Panc1 (cell line): ENCODE measurements around the gene STX3. TPM values are rescaled to one million over a fixed set of nuclear protein-coding genes. Genes with fewer than 3 reads are reported as not detected.

ENCODE experiments used
- ATAC-seq: fragments of 200-7000 bp; cut with Tn5 transposase; 2 replicates; pipeline ENCODE4 v1.9.1; 2020; ENCODE audit warnings: mild to moderate bottlenecking, moderate library complexity
- BruUV-seq: library from RNA; stranded (reverse); fragments of 400-500 nt; replicated peaks from 2 replicates; lab custom pipeline; 2021; lab: Mats Ljungman, UMichigan
- CTCF ChIA-PET: fragments of 300-600 bp; sonication (Branson Sonifier 250); formaldehyde crosslinking; loops from one replicate; lab custom pipeline; 2022; ENCODE audit warnings: antibody characterized with exemption; lab: Charles Lee
- POLR2A ChIA-PET: fragments of 300-600 bp; sonication (Branson Sonifier 250); formaldehyde crosslinking; loops from one replicate; lab custom pipeline; 2022; ENCODE audit warnings: antibody characterized with exemption; lab: Charles Lee
- DNase-seq: peaks from one replicate; pipeline ENCODE4 v3.0.0-alpha.2; 2010; ENCODE audit warnings: low read depth, low spot score
- H3K27ac ChIP-seq: 2 replicates; pipeline ENCODE4 v1.5.1; 2011; ENCODE audit warnings: mild to moderate bottlenecking, low read length, inconsistent platforms
- H3K27me3 ChIP-seq: fragments of 200-500 bp; sonication (Bioruptor generic); 2 replicates; pipeline ENCODE4 v1.6.0; 2014; ENCODE audit warnings: low read length, inconsistent platforms; ENCODE audit not compliant: control insufficient read depth, insufficient read depth
- H3K36me3 ChIP-seq: fragments of 200-500 bp; sonication (Bioruptor generic); 2 replicates; pipeline ENCODE4 v1.5.1; 2014; ENCODE audit warnings: inconsistent platforms, mild to moderate bottlenecking, low read length, moderate library complexity; ENCODE audit not compliant: control insufficient read depth, insufficient read depth
- H3K4me1 ChIP-seq: 2 replicates; pipeline ENCODE4 v1.5.1; 2011; ENCODE audit warnings: inconsistent platforms, mild to moderate bottlenecking, low read length, moderate library complexity; ENCODE audit not compliant: control insufficient read depth, insufficient read depth
- H3K4me3 ChIP-seq, 2 experiments: 2 replicates each; pipeline ENCODE4 v1.5.1; 2011 to 2012; ENCODE audit warnings: low read depth in 2 of 2, low read length in 2 of 2, mild to moderate bottlenecking in 2 of 2, inconsistent platforms in 1 of 2, moderate library complexity in 1 of 2
- H3K9me3 ChIP-seq: fragments of 200-500 bp; sonication (Bioruptor generic); 2 replicates; pipeline ENCODE4 v1.5.1; 2014; ENCODE audit warnings: low read depth, mild to moderate bottlenecking, inconsistent platforms, low read length, moderate library complexity; ENCODE audit not compliant: control insufficient read depth, insufficient read depth
- POLR2AphosphoS5 ChIP-seq: IDR thresholded peaks from 2 replicates; pipeline ENCODE4 v1.6.1; 2012; ENCODE audit warnings: mild to moderate bottlenecking, low read depth, low read length, moderate library complexity
- SIN3A ChIP-seq: IDR thresholded peaks from 2 replicates; pipeline ENCODE4 v1.6.1; 2012; ENCODE audit warnings: low read depth, mild to moderate bottlenecking, low read length, moderate library complexity, borderline replicate concordance; ENCODE audit not compliant: insufficient read depth
- TCF7L2 ChIP-seq: IDR thresholded peaks from 2 replicates; pipeline ENCODE4 v1.6.1; 2011; ENCODE audit warnings: mild to moderate bottlenecking, low read depth, low read length, inconsistent platforms
- in situ Hi-C: cut with HindIII; loops from 2 replicates; pipeline ENCODE4 v1.10.0; 2016; ENCODE audit warnings: low sequenced_read_pairs, low pct_unique_long_range_greater_than_20kb
- intact Hi-C: fragments of 100-400 bp; cut with micrococcal nuclease; formaldehyde crosslinking; loops from one replicate; pipeline ENCODE4 v1.10.0; 2022; ENCODE audit not compliant: unreplicated experiment
- total RNA-seq: library from RNA; stranded (reverse); gene quantifications from one replicate; pipeline ENCODE4 v1.2.1, GENCODE V29; 2021; ENCODE audit not compliant: unreplicated experiment
- TF ChIP-seq, protein P1 (sequence below), 2 experiments: IDR thresholded peaks; 2 replicates each; pipeline ENCODE4 v1.6.1; 2011 to 2012; ENCODE audit warnings: low read depth in 2 of 2, control low read depth in 1 of 2, low read length in 1 of 2, mild to moderate bottlenecking in 1 of 2, moderate library complexity in 1 of 2; ENCODE audit not compliant: insufficient read depth in 1 of 2
- TF ChIP-seq, protein P2 (sequence below): fragments of 450-650 bp; IDR thresholded peaks from 2 replicates; pipeline ENCODE4 v1.5.1; 2017; ENCODE audit warnings: mild to moderate bottlenecking

STX3 gene
- total RNA-seq, 1 experiment from 2014 or later = 34.8 TPM

DNA sequence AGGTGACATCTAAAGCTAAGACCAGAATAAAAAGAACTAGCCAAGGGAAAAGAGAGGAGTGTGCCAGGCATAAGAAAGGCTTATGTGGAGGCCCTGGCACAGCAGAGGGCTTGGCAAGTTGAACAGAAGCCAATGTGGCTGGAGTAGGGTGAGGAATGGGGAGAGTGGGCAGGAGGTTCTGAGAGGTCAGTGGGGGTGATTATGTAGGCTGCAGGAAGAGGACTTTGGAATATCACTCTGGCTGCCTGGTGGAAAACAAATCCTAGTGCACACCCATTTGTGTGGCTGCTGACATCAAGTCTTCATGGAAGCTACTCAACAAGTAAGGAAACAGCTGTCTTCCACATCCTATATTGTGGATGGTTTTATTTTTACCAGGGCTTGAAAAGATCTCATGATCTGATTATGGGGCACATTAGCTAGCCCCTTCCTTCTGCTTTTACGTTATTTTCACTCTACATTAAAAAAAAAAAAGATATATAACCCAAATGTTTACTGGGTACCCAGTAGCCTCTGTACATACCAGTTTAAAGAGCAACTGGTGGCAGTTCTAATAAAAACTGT lies 52.0 kb downstream of the STX3 start:
- BruUV-seq = no TSS peak
- ATAC-seq = no peak
- ChIA-PET POLR2A (interaction anchor here (0.6 kb wide), 1 partner anchor 8 kb away, joined by 7 read pairs; no protein-coding TSS in a partner anchor), CTCF (interaction anchor here (0.7 kb wide), 1 partner anchor 1081 kb away, joined by 3 read pairs; no protein-coding TSS in a partner anchor)
- in situ Hi-C loops (no loop called here), intact Hi-C loops (loop anchor here (10.0 kb wide), 1 partner anchor 142 kb away; the partner anchor contains the start of gene PATL1)
- Histone ChIP-seq H3K4me3 (no peak overlapping the region), H3K9me3 (no peaks in the 10 kb centered on the region; the same call in 1 of the 2 replicates), H3K27me3 (no peaks in the 10 kb centered on the region), H3K36me3 (peaks cover 16% of the 10 kb centered on the region), H3K4me1 (peaks cover 5% of the 10 kb centered on the region; the same call in 1 of the 2 replicates), H3K27ac (no peak overlapping the region)
- no peak for DNase-seq
- TF ChIP-seq, protein P1, sequence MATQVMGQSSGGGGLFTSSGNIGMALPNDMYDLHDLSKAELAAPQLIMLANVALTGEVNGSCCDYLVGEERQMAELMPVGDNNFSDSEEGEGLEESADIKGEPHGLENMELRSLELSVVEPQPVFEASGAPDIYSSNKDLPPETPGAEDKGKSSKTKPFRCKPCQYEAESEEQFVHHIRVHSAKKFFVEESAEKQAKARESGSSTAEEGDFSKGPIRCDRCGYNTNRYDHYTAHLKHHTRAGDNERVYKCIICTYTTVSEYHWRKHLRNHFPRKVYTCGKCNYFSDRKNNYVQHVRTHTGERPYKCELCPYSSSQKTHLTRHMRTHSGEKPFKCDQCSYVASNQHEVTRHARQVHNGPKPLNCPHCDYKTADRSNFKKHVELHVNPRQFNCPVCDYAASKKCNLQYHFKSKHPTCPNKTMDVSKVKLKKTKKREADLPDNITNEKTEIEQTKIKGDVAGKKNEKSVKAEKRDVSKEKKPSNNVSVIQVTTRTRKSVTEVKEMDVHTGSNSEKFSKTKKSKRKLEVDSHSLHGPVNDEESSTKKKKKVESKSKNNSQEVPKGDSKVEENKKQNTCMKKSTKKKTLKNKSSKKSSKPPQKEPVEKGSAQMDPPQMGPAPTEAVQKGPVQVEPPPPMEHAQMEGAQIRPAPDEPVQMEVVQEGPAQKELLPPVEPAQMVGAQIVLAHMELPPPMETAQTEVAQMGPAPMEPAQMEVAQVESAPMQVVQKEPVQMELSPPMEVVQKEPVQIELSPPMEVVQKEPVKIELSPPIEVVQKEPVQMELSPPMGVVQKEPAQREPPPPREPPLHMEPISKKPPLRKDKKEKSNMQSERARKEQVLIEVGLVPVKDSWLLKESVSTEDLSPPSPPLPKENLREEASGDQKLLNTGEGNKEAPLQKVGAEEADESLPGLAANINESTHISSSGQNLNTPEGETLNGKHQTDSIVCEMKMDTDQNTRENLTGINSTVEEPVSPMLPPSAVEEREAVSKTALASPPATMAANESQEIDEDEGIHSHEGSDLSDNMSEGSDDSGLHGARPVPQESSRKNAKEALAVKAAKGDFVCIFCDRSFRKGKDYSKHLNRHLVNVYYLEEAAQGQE (IDR thresholded peaks at IDR 0.05; ENCODE audit: insufficient read depth in 1 of 2, low read depth in 2 of 2, low read length in 1 of 2) = no peak
- TF ChIP-seq SIN3A (no peak), TCF7L2 (no peak), POLR2AphosphoS5 (no peak)
- TF ChIP-seq, protein P2, sequence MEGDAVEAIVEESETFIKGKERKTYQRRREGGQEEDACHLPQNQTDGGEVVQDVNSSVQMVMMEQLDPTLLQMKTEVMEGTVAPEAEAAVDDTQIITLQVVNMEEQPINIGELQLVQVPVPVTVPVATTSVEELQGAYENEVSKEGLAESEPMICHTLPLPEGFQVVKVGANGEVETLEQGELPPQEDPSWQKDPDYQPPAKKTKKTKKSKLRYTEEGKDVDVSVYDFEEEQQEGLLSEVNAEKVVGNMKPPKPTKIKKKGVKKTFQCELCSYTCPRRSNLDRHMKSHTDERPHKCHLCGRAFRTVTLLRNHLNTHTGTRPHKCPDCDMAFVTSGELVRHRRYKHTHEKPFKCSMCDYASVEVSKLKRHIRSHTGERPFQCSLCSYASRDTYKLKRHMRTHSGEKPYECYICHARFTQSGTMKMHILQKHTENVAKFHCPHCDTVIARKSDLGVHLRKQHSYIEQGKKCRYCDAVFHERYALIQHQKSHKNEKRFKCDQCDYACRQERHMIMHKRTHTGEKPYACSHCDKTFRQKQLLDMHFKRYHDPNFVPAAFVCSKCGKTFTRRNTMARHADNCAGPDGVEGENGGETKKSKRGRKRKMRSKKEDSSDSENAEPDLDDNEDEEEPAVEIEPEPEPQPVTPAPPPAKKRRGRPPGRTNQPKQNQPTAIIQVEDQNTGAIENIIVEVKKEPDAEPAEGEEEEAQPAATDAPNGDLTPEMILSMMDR = no peak

DNA sequence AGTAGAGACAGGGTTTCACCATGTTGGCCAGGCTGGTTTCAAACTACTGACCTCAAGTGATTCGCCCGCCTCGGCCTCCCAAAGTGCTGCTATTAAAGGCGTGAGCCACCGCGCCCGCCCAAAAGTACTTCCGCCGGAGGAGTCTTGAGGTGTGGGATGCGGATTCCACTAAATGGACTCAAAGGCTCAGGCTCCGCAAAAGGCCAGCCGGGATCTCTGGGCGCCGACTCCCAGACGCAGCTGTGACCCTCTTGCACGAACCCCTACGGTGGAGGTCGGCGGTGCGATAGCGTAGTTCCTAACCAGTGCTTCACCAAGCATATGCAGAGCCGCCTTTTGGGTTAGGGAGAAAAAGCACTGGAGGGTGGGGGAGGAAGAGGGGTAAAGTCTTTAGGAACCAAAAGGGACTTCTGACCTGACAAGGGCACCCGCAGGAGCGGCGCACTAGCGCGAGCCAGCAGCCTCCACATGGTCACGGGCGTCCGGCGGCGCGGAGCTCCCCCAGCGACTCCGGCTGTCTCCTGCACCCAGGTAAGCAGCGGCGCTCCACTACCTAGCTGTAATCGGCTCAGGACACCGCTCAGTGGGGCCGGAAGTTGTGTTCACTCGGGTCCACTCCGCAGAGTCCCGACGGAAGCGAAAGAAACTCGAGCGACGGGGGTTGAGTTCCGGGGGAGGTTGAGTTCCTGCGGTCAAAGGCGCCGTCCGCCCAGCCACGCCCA lies 55.2 kb downstream of the STX3 start, which contains the start of gene MRPL16:
Gene MRPL16, minus strand, starts transcription at position 590 of the 722 bp plus-strand sequence. Its CDS starts 120 bp downstream, at position 470.
- H3K9me3 ChIP-seq = no peaks in the 10 kb centered on the region; the same call in 1 of the 2 replicates
- intact Hi-C loops (no loop called here), in situ Hi-C loops (no loop called here)
- DNase-seq = peak; percentile 61
- peak within 1 kb of the TSS; percentile 89 to 96 for H3K4me3 ChIP-seq
- CTCF ChIA-PET = interaction anchor here (0.9 kb wide), 1 partner anchor 54 kb away, joined by 4 read pairs; no protein-coding TSS in a partner anchor
- POLR2A ChIA-PET = interaction anchor here (0.6 kb wide), 1 partner anchor 320 kb away, joined by 8 read pairs; no protein-coding TSS in a partner anchor
- H3K4me1 ChIP-seq = peaks cover 5% of the 10 kb centered on the region; the same call in 1 of the 2 replicates
- BruUV-seq = no TSS peak
- peak; percentile 98 for ATAC-seq
- peak; percentile 90 for TF ChIP-seq TCF7L2
- TF ChIP-seq, protein P1 (IDR thresholded peaks at IDR 0.05; ENCODE audit: insufficient read depth in 1 of 2, low read depth in 2 of 2, low read length in 1 of 2) = 0 out of 4 replicates have a peak, but pooled peaks have one; percentile 13 to 24
- TF ChIP-seq, protein P2 = no peak
- TF ChIP-seq POLR2AphosphoS5 = peak; percentile 90
- no peak; the same call in 1 of the 2 replicates for TF ChIP-seq SIN3A
- no peaks in the 10 kb centered on the region for H3K27me3 ChIP-seq
- H3K27ac ChIP-seq = peak within 1 kb of the TSS; percentile 93
- H3K36me3 ChIP-seq = peaks cover 16% of the 10 kb centered on the region
